T-helper 2 cell (primary cell): ENCODE results near the gene OMG.
"Not testable (repeated sequence)": the region's sequence is repeated elsewhere in the genome, so short reads cannot be mapped to it uniquely, and the experiment has no call there.

Experiments
- DNase-seq, 5 experiments: peaks; one replicate each; pipeline versions ENCODE4 v3.0.0 to v3.0.0-alpha.2; 2012 to 2022
- total RNA-seq, 2 donors: gene quantifications; one replicate each; lab custom pipeline; 2026; lab: John Stamatoyannopoulos, UW

OMG gene
- total RNA-seq: 1.2 to 1.8 reads per million in 2 donors

GRCh38 chr17:31297090-31297489 is at the start of gene OMG:
Gene OMG, minus strand, starts transcription at chr17:31297239. Its CDS starts 908 bp downstream, at chr17:31296331.
- DNase-seq: no peak

GRCh38 chr17:31345191-31345747 is 48.2 kb upstream of the OMG start:
- not testable (repeated sequence) for DNase-seq

- DNase-seq: no peak
Observed at GRCh38 chr17:31339906-31340661, 43.0 kb upstream of the OMG start.

- no peak for DNase-seq
Observed at GRCh38 chr17:31329221-31329620, 32.2 kb upstream of the OMG start.

GRCh38 chr17:31328160-31328535 is 31.1 kb upstream of the OMG start:
- DNase-seq: no peak

- no peak for DNase-seq
Observed at GRCh38 chr17:31327534-31328159, 30.6 kb upstream of the OMG start.

GRCh38 chr17:31323551-31323950 is 26.5 kb upstream of the OMG start:
- no peak for DNase-seq

- peak in 2 of 5 experiments; percentile 13 to 85 for DNase-seq
Observed at GRCh38 chr17:31321966-31322365, 24.9 kb upstream of the OMG start.

- DNase-seq: peak; percentile 21 to 98 (median 74)
Observed at GRCh38 chr17:31321481-31321880, 24.4 kb upstream of the OMG start, which contains the start of gene EVI2A. Gene EVI2A, minus strand, starts transcription at chr17:31321622. Its CDS starts 2,609 bp downstream, at chr17:31319013.

- peak in 1 of 5 experiments; percentile 68 for DNase-seq
Observed at GRCh38 chr17:31320791-31321190, 23.8 kb upstream of the OMG start.

GRCh38 chr17:31320241-31320640 is 23.2 kb upstream of the OMG start:
- peak in 1 of 5 experiments; percentile 76 for DNase-seq

- DNase-seq: peak in 1 of 5 experiments; percentile 52
Observed at GRCh38 chr17:31318851-31319661, 22.0 kb upstream of the OMG start.

- peak in 4 of 5 experiments; percentile 46 to 89 (median 52) for DNase-seq
Observed at GRCh38 chr17:31318298-31318801, 21.3 kb upstream of the OMG start.

- DNase-seq: no peak
Observed at GRCh38 chr17:31314782-31315100, 17.7 kb upstream of the OMG start.

- DNase-seq: peak in 2 of 5 experiments; percentile 49 to 88
Observed at GRCh38 chr17:31313982-31314781, 17.1 kb upstream of the OMG start, which contains the start of gene EVI2B. Gene EVI2B, minus strand, starts transcription at chr17:31314054. Its CDS starts 8,445 bp downstream, at chr17:31305609.

GRCh38 chr17:31312223-31312622 is 15.2 kb upstream of the OMG start:
- peak in 2 of 5 experiments; percentile 23 to 80 for DNase-seq

- peak in 1 of 5 experiments; percentile 40 for DNase-seq
Observed at GRCh38 chr17:31311526-31311925, 14.5 kb upstream of the OMG start.

- DNase-seq: peak in 1 of 5 experiments; percentile 45
Observed at GRCh38 chr17:31310886-31311285, 13.8 kb upstream of the OMG start.

GRCh38 chr17:31310260-31310659 is 13.2 kb upstream of the OMG start:
- DNase-seq: peak in 3 of 5 experiments; percentile 50 to 76 (median 70)

- peak in 1 of 5 experiments; percentile 59 for DNase-seq
Observed at GRCh38 chr17:31309556-31309955, 12.5 kb upstream of the OMG start.
